OCI-LY1 (cell line): Measurements from ENCODE around the gene GPR85.

ENCODE experiments used
- H2AFZ ChIP-seq: fragments of 200-600 bp; sonication (generic), shearing (Covaris generic); 2 replicates; pipeline ENCODE4 v1.6.0; 2014; ENCODE audit warnings: antibody characterized with exemption, mild to moderate bottlenecking, low read length
- H3F3A ChIP-seq: fragments of 200-600 bp; sonication (generic), shearing (Covaris generic); 2 replicates; pipeline ENCODE4 v1.6.0; 2014; ENCODE audit warnings: mild to moderate bottlenecking, antibody characterized with exemption, low read length, moderate library complexity; ENCODE audit not compliant: insufficient read depth
- H3K27ac ChIP-seq: fragments of 200-600 bp; sonication (generic); 2 replicates; pipeline ENCODE4 v1.5.1; 2014; ENCODE audit warnings: low read length, mixed run types, mild to moderate bottlenecking, low read depth; ENCODE audit not compliant: poor library complexity, severe bottlenecking
- H3K27me3 ChIP-seq: fragments of 200-600 bp; sonication (generic); 2 replicates; pipeline ENCODE4 v1.6.0; 2014; ENCODE audit warnings: antibody characterized with exemption, mild to moderate bottlenecking, low read length, moderate library complexity; ENCODE audit not compliant: insufficient read depth
- H3K36me3 ChIP-seq: fragments of 200-600 bp; sonication (generic); 2 replicates; pipeline ENCODE4 v1.6.1; 2014; ENCODE audit warnings: mild to moderate bottlenecking, antibody characterized with exemption, low read length, moderate library complexity, mixed read lengths; ENCODE audit not compliant: insufficient read depth
- H3K4me1 ChIP-seq: fragments of 200-600 bp; sonication (generic); 2 replicates; pipeline ENCODE4 v1.5.1; 2014; ENCODE audit warnings: mild to moderate bottlenecking, low read length, moderate library complexity; ENCODE audit not compliant: insufficient read depth, severe bottlenecking
- H3K4me2 ChIP-seq: fragments of 200-600 bp; sonication (generic), shearing (Covaris generic); 2 replicates; pipeline ENCODE4 v1.6.1; 2014; ENCODE audit warnings: low read length
- H3K4me3 ChIP-seq: fragments of 200-600 bp; sonication (generic); 2 replicates; pipeline ENCODE4 v1.5.1; 2014; ENCODE audit warnings: low read length, low read depth, mild to moderate bottlenecking, mixed read lengths; ENCODE audit not compliant: poor library complexity, severe bottlenecking
- H3K79me2 ChIP-seq: fragments of 200-600 bp; shearing (Covaris generic); 2 replicates; pipeline ENCODE4 v1.6.1; 2016; ENCODE audit warnings: mixed run types, low read length, mixed read lengths; ENCODE audit not compliant: insufficient read depth
- H3K9ac ChIP-seq: fragments of 200-600 bp; sonication (generic), shearing (Covaris generic); 2 replicates; pipeline ENCODE4 v1.6.1; 2014; ENCODE audit warnings: mild to moderate bottlenecking, low read length, mixed read lengths
- H3K9me2 ChIP-seq: fragments of 200-600 bp; sonication (generic), shearing (Covaris generic); 2 replicates; pipeline ENCODE4 v1.6.1; 2014; ENCODE audit warnings: low read depth, mild to moderate bottlenecking, low read length, mixed read lengths
- H3K9me3 ChIP-seq: fragments of 200-600 bp; shearing (Covaris generic); 2 replicates; pipeline ENCODE4 v1.6.1; 2014; ENCODE audit warnings: low read length, mixed read lengths
- H4K20me1 ChIP-seq: fragments of 200-600 bp; sonication (generic), shearing (Covaris generic); 2 replicates; pipeline ENCODE4 v1.6.0; 2016; ENCODE audit warnings: mild to moderate bottlenecking, low read length; ENCODE audit not compliant: insufficient read depth
- CTCF ChIP-seq: fragments of 200-600 bp; sonication (generic), shearing (Covaris generic); IDR thresholded peaks from 2 replicates; pipeline ENCODE4 v1.5.1; 2017; ENCODE audit warnings: mild to moderate bottlenecking, antibody characterized with exemption, low read length, moderate library complexity, mixed read lengths
- EZH2 ChIP-seq: fragments of 200-600 bp; sonication (generic), shearing (Covaris generic); IDR thresholded peaks from 2 replicates; pipeline ENCODE4 v1.8.0; 2017; ENCODE audit warnings: borderline replicate concordance, mixed run types, mild to moderate bottlenecking, antibody characterized with exemption, low read length, moderate library complexity, mixed read lengths

The GPR85 gene

DNA sequence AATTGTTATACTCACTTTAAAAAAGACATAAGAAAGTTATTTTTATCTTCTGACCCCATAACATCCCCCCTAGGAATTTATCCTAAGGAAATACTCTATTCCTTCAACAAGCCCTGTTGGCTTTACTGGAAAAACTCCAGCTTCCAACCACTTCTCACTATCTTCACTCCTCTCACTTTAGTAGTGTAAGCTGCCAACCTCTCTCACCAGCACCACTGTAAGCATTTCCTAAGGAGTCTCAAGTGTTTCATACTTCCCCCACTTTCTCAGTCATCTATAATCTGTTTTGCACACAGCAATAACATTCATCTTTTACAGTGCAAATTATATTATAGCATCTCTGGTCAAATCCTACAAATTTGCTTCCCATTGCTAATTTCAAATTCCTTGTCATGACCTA lies 45.8 kb downstream of the GPR85 start:
- no peaks in the 10 kb centered on the region for H3K27me3 ChIP-seq
- TF ChIP-seq CTCF (no peak), EZH2 (no peak)
- no peaks in the 10 kb centered on the region for H4K20me1 ChIP-seq
- H3K36me3 ChIP-seq, result no peaks in the 10 kb centered on the region
- H3K4me1 ChIP-seq, result no peaks in the 10 kb centered on the region
- H3K9me2 ChIP-seq, result no peaks in the 10 kb centered on the region
- no peak overlapping the region for H3K4me2 ChIP-seq
- no peak overlapping the region for H3K9ac ChIP-seq
- no peaks in the 10 kb centered on the region for H3F3A ChIP-seq
- H3K4me3 ChIP-seq, result no peak overlapping the region
- H3K9me3 ChIP-seq, result no peaks in the 10 kb centered on the region
- no peak overlapping the region for H3K27ac ChIP-seq
- no peaks in the 10 kb centered on the region for H3K79me2 ChIP-seq
- H2AFZ ChIP-seq, result no peak overlapping the region

- Histone ChIP-seq H2AFZ (no peak overlapping the region), H3K9me2 (no peaks in the 10 kb centered on the region; the same call in 1 of the 2 replicates), H3K27me3 (no peaks in the 10 kb centered on the region), H3K4me2 (no peak overlapping the region), H3F3A (no peaks in the 10 kb centered on the region), H3K79me2 (no peaks in the 10 kb centered on the region), H3K9ac (no peak overlapping the region), H3K4me3 (no peak overlapping the region), H3K36me3 (no peaks in the 10 kb centered on the region), H3K4me1 (no peaks in the 10 kb centered on the region), H3K9me3 (no peaks in the 10 kb centered on the region), H3K27ac (no peak overlapping the region), H4K20me1 (no peaks in the 10 kb centered on the region)
- TF ChIP-seq CTCF (no peak), EZH2 (no peak)
Observed at GRCh38 chr7:113033959-113034358, 52.7 kb downstream of the GPR85 start.
